Glutamatergic neuron (in vitro differentiated cells): Measurements from ENCODE around the gene SERINC5. TPM values are rescaled to one million over a fixed set of nuclear protein-coding genes. Genes with fewer than 3 reads are reported as not detected.

ENCODE experiments used
- DNase-seq: peaks from one replicate; pipeline ENCODE4 v3.0.0; 2022
- H3K27ac Mint-ChIP-seq: one replicate; pipeline ENCODE4 v1.8.0; 2020; ENCODE audit warnings: mild to moderate bottlenecking, mixed read lengths, inconsistent platforms; ENCODE audit not compliant: unreplicated experiment
- H3K27me3 Mint-ChIP-seq: one replicate; pipeline ENCODE4 v1.8.0; 2020; ENCODE audit warnings: mild to moderate bottlenecking, moderate library complexity, mixed read lengths, inconsistent platforms; ENCODE audit not compliant: unreplicated experiment
- H3K36me3 Mint-ChIP-seq: one replicate; pipeline ENCODE4 v1.8.0; 2020; ENCODE audit warnings: mild to moderate bottlenecking, mixed read lengths, inconsistent platforms; ENCODE audit not compliant: unreplicated experiment
- H3K4me1 Mint-ChIP-seq: one replicate; pipeline ENCODE4 v1.8.0; 2020; ENCODE audit warnings: mild to moderate bottlenecking, low read depth, mixed read lengths, inconsistent platforms; ENCODE audit not compliant: unreplicated experiment
- H3K4me3 Mint-ChIP-seq: one replicate; pipeline ENCODE4 v1.8.0; 2020; ENCODE audit warnings: mild to moderate bottlenecking, mixed read lengths, inconsistent platforms; ENCODE audit not compliant: unreplicated experiment
- H3K9me3 Mint-ChIP-seq: one replicate; pipeline ENCODE4 v1.8.0; 2020; ENCODE audit warnings: mild to moderate bottlenecking, moderate library complexity, mixed read lengths, inconsistent platforms; ENCODE audit not compliant: unreplicated experiment
- CTCF ChIP-seq: fragments of 200-600 bp; sonication (generic); IDR thresholded peaks from one replicate; pipeline ENCODE4 v1.5.0; 2021; ENCODE audit not compliant: partially characterized antibody, unreplicated experiment
- total RNA-seq: library from RNA; stranded (reverse); fragmentation: NEBNext Ultra II Directional; extraction: Animal tissue kit (Norgen Biotek cat#: 25700); gene quantifications from one replicate; pipeline ENCODE4 v1.2.1, GENCODE V29; 2021; ENCODE audit not compliant: unreplicated experiment

SERINC5 gene
- total RNA-seq, 1 donor from 2014 or later, result 15.1 TPM

DNA sequence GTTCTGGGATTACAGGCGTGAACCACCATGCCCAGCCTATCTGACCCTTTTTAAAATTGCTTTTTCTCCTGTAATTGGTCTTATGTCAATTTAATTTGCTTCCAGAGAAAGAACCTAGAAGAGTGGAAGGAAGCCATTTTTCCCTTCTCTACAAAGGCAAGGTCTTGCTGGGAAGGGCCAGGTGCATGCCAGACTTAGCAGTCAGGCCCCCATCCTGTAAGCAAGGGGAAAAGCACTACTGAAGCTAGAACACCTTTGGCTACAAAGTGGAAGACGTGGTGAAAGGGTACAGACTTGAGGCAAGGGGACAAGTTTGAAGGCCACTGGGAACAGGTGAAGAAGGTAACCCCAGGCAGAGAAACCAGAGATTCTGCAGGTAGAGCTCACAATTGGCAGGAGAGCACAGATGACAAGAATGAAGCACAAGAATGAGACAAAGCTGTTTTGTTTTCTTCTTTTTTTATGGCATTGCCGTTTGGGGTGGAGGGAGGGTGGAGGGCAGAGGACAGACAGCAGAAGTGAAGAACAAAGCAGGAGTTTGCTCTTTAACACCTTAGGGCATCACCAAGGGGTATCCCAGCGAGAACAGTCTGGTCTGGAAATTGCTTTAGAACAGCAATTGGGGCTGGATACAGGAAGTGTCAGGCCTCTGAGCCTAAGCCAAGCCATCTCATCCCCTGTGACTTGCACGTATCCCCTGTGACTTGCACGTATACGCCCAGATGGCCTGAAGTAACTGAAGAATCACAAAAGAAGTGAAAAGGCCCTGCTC lies 72.9 kb downstream of the SERINC5 start:
- H3K27ac Mint-ChIP-seq, result peak overlapping the region; percentile 46
- no peaks in the 10 kb centered on the region for H3K27me3 Mint-ChIP-seq
- H3K4me1 Mint-ChIP-seq, result peaks cover 27% of the 10 kb centered on the region
- no peaks in the 10 kb centered on the region for H3K9me3 Mint-ChIP-seq
- no peaks in the 10 kb centered on the region for H3K36me3 Mint-ChIP-seq
- no peak overlapping the region for H3K4me3 Mint-ChIP-seq
- no peak for TF ChIP-seq CTCF
- DNase-seq, result no peak

DNA sequence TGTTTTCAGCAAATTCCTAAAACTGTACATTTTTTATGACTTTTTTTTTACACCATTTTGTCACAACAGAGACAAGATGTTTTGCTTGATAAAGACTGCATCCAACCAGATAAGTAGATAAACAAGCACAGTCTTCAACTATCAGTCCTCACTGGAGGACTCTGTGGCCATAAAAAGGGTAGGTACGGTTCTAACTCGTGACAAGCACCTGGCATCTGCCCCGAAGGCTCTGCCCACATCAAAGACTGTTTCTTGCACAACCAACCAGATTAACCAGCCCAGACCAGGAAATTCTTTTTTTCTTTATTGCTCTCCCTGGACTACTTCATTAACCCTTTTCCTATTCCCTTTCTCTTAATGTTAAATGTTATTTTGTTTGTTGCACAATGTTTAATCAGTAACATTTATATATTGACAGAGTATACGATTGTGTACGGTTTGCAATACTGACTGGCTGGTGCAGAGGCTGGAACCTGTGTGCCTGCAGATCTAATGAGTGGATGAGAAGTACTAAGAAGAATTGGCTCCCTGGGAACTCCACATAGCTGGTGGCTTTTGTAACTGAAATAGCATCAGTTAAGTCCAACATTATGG lies 74.1 kb downstream of the SERINC5 start:
- Mint-ChIP-seq H3K36me3 (no peaks in the 10 kb centered on the region), H3K9me3 (no peaks in the 10 kb centered on the region), H3K4me1 (peaks cover 20% of the 10 kb centered on the region), H3K27me3 (no peaks in the 10 kb centered on the region), H3K4me3 (no peak overlapping the region), H3K27ac (no peak overlapping the region)
- no peak for DNase-seq
- TF ChIP-seq CTCF, result no peak

DNA sequence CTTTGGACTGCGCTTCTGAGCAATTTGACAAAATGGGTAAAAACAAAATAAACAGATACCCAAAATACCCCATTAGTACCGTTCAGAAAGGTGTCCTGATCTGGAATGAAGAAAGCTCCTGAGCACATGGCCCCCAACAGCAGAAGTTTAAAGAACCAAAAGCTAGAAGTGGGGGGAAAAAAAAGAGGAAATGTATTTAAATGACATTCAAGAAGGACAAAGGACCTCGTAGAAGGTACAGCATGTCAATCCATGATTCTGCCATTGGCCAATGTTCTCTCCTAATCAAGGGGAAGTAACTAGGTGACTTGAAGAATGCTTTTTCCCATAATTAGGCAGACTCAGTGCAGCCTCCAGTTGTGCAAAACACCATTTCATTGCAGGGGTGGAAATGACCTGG lies 78.6 kb downstream of the SERINC5 start:
- no peaks in the 10 kb centered on the region for H3K27me3 Mint-ChIP-seq
- H3K4me3 Mint-ChIP-seq, result no peak overlapping the region
- peaks cover 8% of the 10 kb centered on the region for H3K4me1 Mint-ChIP-seq
- TF ChIP-seq CTCF, result no peak
- DNase-seq, result no peak
- H3K36me3 Mint-ChIP-seq, result no peaks in the 10 kb centered on the region
- H3K9me3 Mint-ChIP-seq, result peaks cover 2% of the 10 kb centered on the region
- H3K27ac Mint-ChIP-seq, result no peak overlapping the region

- Mint-ChIP-seq H3K9me3 (peaks cover 2% of the 10 kb centered on the region), H3K4me3 (no peak overlapping the region), H3K36me3 (no peaks in the 10 kb centered on the region), H3K4me1 (peaks cover 1% of the 10 kb centered on the region), H3K27me3 (no peaks in the 10 kb centered on the region), H3K27ac (no peak overlapping the region)
- no peak for TF ChIP-seq CTCF
- no peak for DNase-seq
Observed at GRCh38 chr5:80175337-80175736, 80.5 kb downstream of the SERINC5 start.

- Mint-ChIP-seq H3K27me3 (no peaks in the 10 kb centered on the region), H3K4me1 (peaks cover 6% of the 10 kb centered on the region), H3K4me3 (no peak overlapping the region), H3K9me3 (peaks cover 2% of the 10 kb centered on the region), H3K27ac (no peak overlapping the region), H3K36me3 (no peaks in the 10 kb centered on the region)
- no peak for DNase-seq
- TF ChIP-seq CTCF, result no peak
Observed at GRCh38 chr5:80174790-80175189, 81.1 kb downstream of the SERINC5 start.
